WERI-Rb-1 (cell line): Measurements from ENCODE around the gene HNRNPF.

Experiments
- DNase-seq: peaks from one replicate; pipeline ENCODE4 v3.0.0-alpha.2; 2020
- H3K27ac ChIP-seq: fragments of 250-450 bp; sonication (Bioruptor Pico); 2 replicates; pipeline ENCODE4 v1.5.1; 2020; ENCODE audit warnings: mild to moderate bottlenecking, moderate library complexity
- H3K27me3 ChIP-seq: fragments of 250-450 bp; sonication (Bioruptor Pico); 2 replicates; pipeline ENCODE4 v1.5.1; 2021; ENCODE audit warnings: mild to moderate bottlenecking, low read depth, moderate library complexity; ENCODE audit not compliant: insufficient read depth, severe bottlenecking
- H3K36me3 ChIP-seq: fragments of 250-450 bp; sonication (Bioruptor Pico); 2 replicates; pipeline ENCODE4 v1.5.1; 2020; ENCODE audit warnings: mild to moderate bottlenecking, moderate library complexity
- H3K4me3 ChIP-seq: 2 replicates; pipeline ENCODE4 v1.5.1; 2011; ENCODE audit warnings: low read depth, mild to moderate bottlenecking, control low read depth, low read length
- H3K9me3 ChIP-seq: fragments of 250-450 bp; sonication (Bioruptor Pico); 2 replicates; pipeline ENCODE4 v1.5.1; 2021; ENCODE audit warnings: mild to moderate bottlenecking, moderate library complexity; ENCODE audit not compliant: severe bottlenecking
- CTCF ChIP-seq: IDR thresholded peaks from 2 replicates; pipeline ENCODE4 v1.5.1; 2011; ENCODE audit warnings: low read depth, mild to moderate bottlenecking, control low read depth, inconsistent platforms, low read length

Gene HNRNPF

GRCh38 chr10:43354879-43355380 lies 54.1 kb downstream of the HNRNPF start:
- H3K36me3 ChIP-seq, result no peaks in the 10 kb centered on the region
- DNase-seq, result no peak
- no peak overlapping the region for H3K4me3 ChIP-seq
- H3K9me3 ChIP-seq, result no peaks in the 10 kb centered on the region
- no peak overlapping the region for H3K27ac ChIP-seq
- TF ChIP-seq CTCF, result no peak
- H3K27me3 ChIP-seq, result no peaks in the 10 kb centered on the region

GRCh38 chr10:43354330-43354635 lies 54.7 kb downstream of the HNRNPF start:
- no peak for TF ChIP-seq CTCF
- Histone ChIP-seq H3K27ac (no peak overlapping the region), H3K4me3 (no peak overlapping the region), H3K9me3 (no peaks in the 10 kb centered on the region), H3K36me3 (no peaks in the 10 kb centered on the region), H3K27me3 (no peaks in the 10 kb centered on the region)
- DNase-seq, result no peak

- Histone ChIP-seq H3K4me3 (no peak overlapping the region), H3K36me3 (no peaks in the 10 kb centered on the region), H3K27ac (no peak overlapping the region), H3K27me3 (no peaks in the 10 kb centered on the region), H3K9me3 (no peaks in the 10 kb centered on the region)
- TF ChIP-seq CTCF, result no peak
- no peak for DNase-seq
Measured at GRCh38 chr10:43353495-43354329, 55.3 kb downstream of the HNRNPF start.

GRCh38 chr10:43352951-43353350 lies 56.0 kb downstream of the HNRNPF start:
- no peak for TF ChIP-seq CTCF
- H3K27me3 ChIP-seq, result no peaks in the 10 kb centered on the region
- no peak overlapping the region for H3K4me3 ChIP-seq
- H3K36me3 ChIP-seq, result no peaks in the 10 kb centered on the region
- no peaks in the 10 kb centered on the region for H3K9me3 ChIP-seq
- DNase-seq, result no peak
- H3K27ac ChIP-seq, result no peak overlapping the region

GRCh38 chr10:43351301-43351700 lies 57.7 kb downstream of the HNRNPF start:
- no peak for DNase-seq
- no peaks in the 10 kb centered on the region for H3K36me3 ChIP-seq
- H3K27me3 ChIP-seq, result no peaks in the 10 kb centered on the region
- no peak for TF ChIP-seq CTCF
- H3K9me3 ChIP-seq, result no peaks in the 10 kb centered on the region
- H3K27ac ChIP-seq, result no peak overlapping the region
- no peak overlapping the region for H3K4me3 ChIP-seq

GRCh38 chr10:43350686-43351085 lies 58.3 kb downstream of the HNRNPF start:
- DNase-seq, result no peak
- Histone ChIP-seq H3K27me3 (no peaks in the 10 kb centered on the region), H3K27ac (no peak overlapping the region), H3K9me3 (no peaks in the 10 kb centered on the region), H3K36me3 (no peaks in the 10 kb centered on the region), H3K4me3 (no peak overlapping the region)
- no peak for TF ChIP-seq CTCF
